ENCODE results near the gene DEPDC1B. TPM values are rescaled to one million over a fixed set of nuclear protein-coding genes. Genes with fewer than 3 reads are reported as not detected.
A peak's percentile ranks its signal among the peaks of the same experiment; 100 is the strongest.
"Not testable (repeated sequence)": the region's sequence is repeated elsewhere in the genome, so short reads cannot be mapped to it uniquely, and the experiment has no call there.

Gene DEPDC1B
- total RNA-seq, 1 experiment from 2014 or later: 11.3 TPM

GRCh38 chr5:60687927-60688720 lies 11.8 kb downstream of the DEPDC1B start:
- peaks cover 12% of the 10 kb centered on the region for H3K4me1 Mint-ChIP-seq (ENCODE audit: insufficient read depth, unreplicated experiment)
- POLR2A ChIA-PET: interaction anchor here (0.6 to 7.9 kb wide), 7 partner anchors 9 to 1328 kb away, joined by 3 to 69 read pairs (median 4); partner anchors contain the start of genes DEPDC1B and ELOVL7
- no TSS peak for BruUV-seq (replicated peaks)
- CTCF ChIA-PET: interaction anchor here (0.5 to 3.7 kb wide), 25 partner anchors 8 to 1299 kb away, joined by 3 to 26 read pairs (median 4); partner anchors contain the start of gene DEPDC1B
- no peak overlapping the region for H3K4me3 Mint-ChIP-seq (ENCODE audit: unreplicated experiment)
- peak; percentile 53 for DNase-seq (ENCODE audit: unreplicated experiment)
- peak; percentile 22 for TF ChIP-seq CTCF (IDR thresholded peaks at IDR 0.05; ENCODE audit: unreplicated experiment)
- intact Hi-C loops (cut with micrococcal nuclease): no loop called here
- no peaks in the 10 kb centered on the region for H3K27me3 Mint-ChIP-seq (ENCODE audit: insufficient read depth, unreplicated experiment)
- no peaks in the 10 kb centered on the region for H3K36me3 Mint-ChIP-seq (ENCODE audit: insufficient read depth, unreplicated experiment)
- H3K9me3 Mint-ChIP-seq (ENCODE audit: unreplicated experiment): no peaks in the 10 kb centered on the region
- no peak overlapping the region for H3K27ac Mint-ChIP-seq (ENCODE audit: low read depth, unreplicated experiment)

- no TSS peak for BruUV-seq (replicated peaks)
- ChIA-PET CTCF (interaction anchor here (0.7 to 3.7 kb wide), 8 partner anchors 8 to 276 kb away, joined by 3 to 26 read pairs (median 6); partner anchors contain the start of gene DEPDC1B), POLR2A (interaction anchor here (0.5 to 7.9 kb wide), 3 partner anchors 14 to 1651 kb away, joined by 3 to 69 read pairs (median 3); partner anchors contain the start of gene DEPDC1B)
- Mint-ChIP-seq H3K27ac (ENCODE audit: low read depth, unreplicated experiment) (no peak overlapping the region), H3K4me3 (ENCODE audit: unreplicated experiment) (no peak overlapping the region), H3K36me3 (ENCODE audit: insufficient read depth, unreplicated experiment) (no peaks in the 10 kb centered on the region), H3K9me3 (ENCODE audit: unreplicated experiment) (no peaks in the 10 kb centered on the region), H3K4me1 (ENCODE audit: insufficient read depth, unreplicated experiment) (peaks cover 12% of the 10 kb centered on the region), H3K27me3 (ENCODE audit: insufficient read depth, unreplicated experiment) (no peaks in the 10 kb centered on the region)
- no peak for TF ChIP-seq CTCF (IDR thresholded peaks at IDR 0.05; ENCODE audit: unreplicated experiment)
- intact Hi-C loops (cut with micrococcal nuclease): no loop called here
- no peak for DNase-seq (ENCODE audit: unreplicated experiment)
Measured at GRCh38 chr5:60686157-60686556, 13.8 kb downstream of the DEPDC1B start.

GRCh38 chr5:60685700-60686099 lies 14.3 kb downstream of the DEPDC1B start:
- Mint-ChIP-seq H3K4me1 (ENCODE audit: insufficient read depth, unreplicated experiment) (peaks cover 11% of the 10 kb centered on the region), H3K36me3 (ENCODE audit: insufficient read depth, unreplicated experiment) (no peaks in the 10 kb centered on the region), H3K27me3 (ENCODE audit: insufficient read depth, unreplicated experiment) (no peaks in the 10 kb centered on the region), H3K4me3 (ENCODE audit: unreplicated experiment) (no peak overlapping the region), H3K9me3 (ENCODE audit: unreplicated experiment) (no peaks in the 10 kb centered on the region), H3K27ac (ENCODE audit: low read depth, unreplicated experiment) (peak overlapping the region; percentile 17)
- no peak for DNase-seq (ENCODE audit: unreplicated experiment)
- BruUV-seq (replicated peaks): no TSS peak
- intact Hi-C loops (cut with micrococcal nuclease): no loop called here
- CTCF ChIA-PET: interaction anchor here (0.8 to 3.1 kb wide), 7 partner anchors 8 to 276 kb away, joined by 3 to 13 read pairs (median 6); no protein-coding TSS in a partner anchor
- POLR2A ChIA-PET: interaction anchor here (0.5 to 7.9 kb wide), 3 partner anchors 14 to 1650 kb away, joined by 3 to 69 read pairs (median 3); partner anchors contain the start of gene DEPDC1B
- no peak for TF ChIP-seq CTCF (IDR thresholded peaks at IDR 0.05; ENCODE audit: unreplicated experiment)

- peak overlapping the region; percentile 17 for H3K27ac Mint-ChIP-seq (ENCODE audit: low read depth, unreplicated experiment)
- H3K9me3 Mint-ChIP-seq (ENCODE audit: unreplicated experiment): no peaks in the 10 kb centered on the region
- intact Hi-C loops (cut with micrococcal nuclease): no loop called here
- H3K27me3 Mint-ChIP-seq (ENCODE audit: insufficient read depth, unreplicated experiment): no peaks in the 10 kb centered on the region
- no peak overlapping the region for H3K4me3 Mint-ChIP-seq (ENCODE audit: unreplicated experiment)
- POLR2A ChIA-PET: interaction anchor here (7.9 kb wide), 1 partner anchor 15 kb away, joined by 69 read pairs; the partner anchor contains the start of gene DEPDC1B
- no peak for TF ChIP-seq CTCF (IDR thresholded peaks at IDR 0.05; ENCODE audit: unreplicated experiment)
- H3K36me3 Mint-ChIP-seq (ENCODE audit: insufficient read depth, unreplicated experiment): no peaks in the 10 kb centered on the region
- CTCF ChIA-PET: interaction anchor here (0.8 to 3.1 kb wide), 9 partner anchors 9 to 277 kb away, joined by 3 to 13 read pairs (median 4); partner anchors contain the start of gene DEPDC1B
- peaks cover 6% of the 10 kb centered on the region for H3K4me1 Mint-ChIP-seq (ENCODE audit: insufficient read depth, unreplicated experiment)
- DNase-seq (ENCODE audit: unreplicated experiment): no peak
- BruUV-seq (replicated peaks): no TSS peak
Measured at GRCh38 chr5:60685028-60685427, 14.9 kb downstream of the DEPDC1B start.

- H3K36me3 Mint-ChIP-seq (ENCODE audit: insufficient read depth, unreplicated experiment); H3K4me1 Mint-ChIP-seq (ENCODE audit: insufficient read depth, unreplicated experiment); H3K27ac Mint-ChIP-seq (ENCODE audit: low read depth, unreplicated experiment); intact Hi-C loops (cut with micrococcal nuclease); H3K4me3 Mint-ChIP-seq (ENCODE audit: unreplicated experiment); DNase-seq (ENCODE audit: unreplicated experiment); H3K27me3 Mint-ChIP-seq (ENCODE audit: insufficient read depth, unreplicated experiment); H3K9me3 Mint-ChIP-seq (ENCODE audit: unreplicated experiment); BruUV-seq (replicated peaks): not testable (repeated sequence)
- POLR2A ChIA-PET: interaction anchor here (1.1 to 2.5 kb wide), 2 partner anchors 12 to 263 kb away, joined by 4 to 8 read pairs; partner anchors contain the start of genes ERCC8 and NDUFAF2
- CTCF ChIA-PET: interaction anchor here (1.3 kb wide), 1 partner anchor 18 kb away, joined by 3 read pairs; the partner anchor contains the start of gene DEPDC1B
Measured at GRCh38 chr5:60682007-60682406, 18.0 kb downstream of the DEPDC1B start.

Data from MCF 10A (cell line).